HG02870 (cell line): ENCODE data around the gene CTPS2.

Experiments used
- ATAC-seq: cut with Tn5 transposase; IDR thresholded peaks from one replicate; pipeline ENCODE4 v1.9.1; 2021; ENCODE audit warnings: mild to moderate bottlenecking, moderate library complexity; ENCODE audit not compliant: unreplicated experiment

The CTPS2 gene

GRCh38 chrX:16714504-16714903, 2.0 kb upstream of the CTPS2 start:
- no peak for ATAC-seq

GRCh38 chrX:16711893-16712547, 449 bp downstream of the CTPS2 start:
- ATAC-seq, result peak; percentile 24

DNA sequence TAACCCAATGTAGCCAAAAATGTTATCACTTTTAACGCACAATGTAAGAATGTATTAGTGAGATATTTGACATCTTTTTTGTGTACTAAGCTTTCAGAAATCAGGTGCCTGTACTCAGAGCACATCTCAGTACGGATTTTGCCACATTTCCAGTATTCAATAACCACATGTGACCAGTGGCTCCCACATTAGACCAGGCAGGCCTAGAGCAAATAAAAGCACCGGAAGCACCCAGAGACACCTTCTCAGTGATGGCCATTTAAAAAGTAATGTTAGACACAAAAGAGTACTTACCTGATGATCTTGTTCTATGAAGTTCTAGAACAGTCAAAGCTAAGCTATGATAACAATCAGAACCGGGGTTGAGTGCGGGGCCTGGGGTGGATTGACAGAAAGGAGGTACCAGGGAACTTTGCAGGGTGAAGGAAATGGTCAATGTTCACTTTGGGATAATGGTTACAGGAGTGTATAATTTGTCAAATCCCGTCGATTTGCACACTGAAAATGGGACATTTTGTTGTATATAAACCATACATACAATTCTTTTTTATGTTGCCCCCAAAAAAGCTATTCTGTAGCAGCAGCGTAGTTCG, 1.2 kb downstream of the CTPS2 start:
- ATAC-seq, result peak; percentile 30

DNA sequence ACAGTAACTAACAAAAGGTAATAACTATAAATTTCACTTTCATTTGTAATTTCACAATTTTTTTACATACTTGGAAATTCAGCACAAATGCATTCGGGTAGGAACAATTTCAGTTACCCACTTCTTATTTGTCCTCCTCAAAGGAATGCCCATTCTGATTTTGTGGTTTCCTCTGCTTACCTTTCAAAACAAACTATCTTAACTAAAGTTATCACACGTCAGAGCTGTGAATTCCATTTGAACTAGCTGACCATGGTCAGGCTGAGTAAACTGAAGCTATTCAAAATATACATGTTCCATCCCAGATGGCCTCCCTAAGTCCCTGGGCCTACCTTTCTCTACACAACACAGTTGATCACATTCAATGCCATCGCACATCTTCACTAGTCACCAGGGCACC, 4.5 kb downstream of the CTPS2 start:
- ATAC-seq, result no peak

DNA sequence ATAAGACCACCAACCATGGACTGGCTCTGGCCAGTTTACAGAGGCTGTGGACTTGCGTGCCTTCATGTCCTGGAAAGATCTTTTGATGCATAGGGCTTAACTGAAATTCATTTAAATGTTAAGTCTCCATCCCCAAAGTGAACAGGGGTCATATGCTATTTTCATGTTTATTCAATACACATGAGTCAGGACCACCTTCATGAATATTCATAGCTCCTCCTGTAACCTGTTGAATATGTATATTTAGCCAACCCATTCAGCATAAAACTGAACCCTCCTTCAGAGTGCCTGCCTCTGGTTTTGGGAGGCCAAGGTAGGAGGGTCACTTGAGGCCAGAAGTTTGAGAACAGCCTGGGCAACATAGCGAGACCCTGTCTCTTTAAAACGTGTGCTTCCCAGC, 7.1 kb downstream of the CTPS2 start:
- peak; percentile 19 for ATAC-seq

GRCh38 chrX:16702700-16703599, 9.5 kb downstream of the CTPS2 start:
- ATAC-seq, result no peak

DNA sequence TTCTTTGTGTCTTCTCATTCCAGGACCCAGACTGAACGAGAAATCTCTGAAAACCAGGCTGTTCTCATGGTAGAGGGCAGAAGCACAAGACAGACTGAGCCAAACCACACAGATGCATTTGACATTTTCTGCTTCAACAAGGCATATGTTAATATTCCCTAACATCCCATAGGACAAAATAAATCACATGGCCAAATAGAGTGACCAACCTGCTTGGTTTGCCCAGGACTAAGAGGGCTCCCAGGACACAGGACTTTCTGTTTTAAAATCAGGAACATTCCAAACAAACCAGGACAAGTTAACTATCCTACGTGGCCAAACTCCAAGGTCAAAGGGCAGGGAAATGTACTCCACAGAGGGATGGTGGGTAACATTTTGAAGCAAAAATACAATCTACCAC, 11.7 kb downstream of the CTPS2 start:
- no peak for ATAC-seq

GRCh38 chrX:16699389-16699788, 13.1 kb downstream of the CTPS2 start:
- ATAC-seq, result no peak

GRCh38 chrX:16696956-16697355, 15.5 kb downstream of the CTPS2 start:
- no peak for ATAC-seq

GRCh38 chrX:16695079-16695676, 17.3 kb downstream of the CTPS2 start:
- peak; percentile 74 for ATAC-seq

GRCh38 chrX:16687514-16687913, 25.0 kb downstream of the CTPS2 start:
- no peak for ATAC-seq

DNA sequence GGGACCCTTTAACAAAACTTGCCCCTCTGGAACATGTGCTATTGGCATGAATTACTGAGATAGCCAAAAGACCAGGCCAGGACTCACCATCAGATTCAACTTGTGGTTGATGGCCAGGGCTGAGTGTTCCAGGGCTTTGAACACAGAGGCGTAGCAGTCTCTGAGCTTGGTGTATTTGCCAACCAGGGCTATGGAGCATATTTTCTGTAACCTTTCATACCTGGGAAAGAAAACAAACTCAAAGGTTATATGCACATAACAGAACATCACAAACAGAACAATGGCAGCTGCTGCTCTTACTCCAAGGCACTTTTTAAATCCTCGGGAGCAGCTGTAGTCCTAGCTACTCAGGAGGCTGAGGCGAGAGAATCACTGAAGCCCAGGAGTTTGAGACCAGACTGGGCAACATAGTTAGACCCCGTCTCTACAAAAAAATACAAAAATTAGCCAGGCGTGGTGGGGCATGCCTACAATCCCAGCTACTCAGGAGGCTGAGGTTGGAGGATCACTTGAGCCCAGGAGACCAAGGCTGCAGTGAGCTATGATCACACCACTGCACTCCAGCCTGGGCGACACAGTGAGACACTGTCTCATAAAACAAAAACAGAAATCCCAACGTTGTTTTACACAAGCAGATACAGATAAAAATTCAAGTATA, 29.3 kb downstream of the CTPS2 start:
- no peak for ATAC-seq

GRCh38 chrX:16678689-16679088, 33.8 kb downstream of the CTPS2 start:
- no peak for ATAC-seq

DNA sequence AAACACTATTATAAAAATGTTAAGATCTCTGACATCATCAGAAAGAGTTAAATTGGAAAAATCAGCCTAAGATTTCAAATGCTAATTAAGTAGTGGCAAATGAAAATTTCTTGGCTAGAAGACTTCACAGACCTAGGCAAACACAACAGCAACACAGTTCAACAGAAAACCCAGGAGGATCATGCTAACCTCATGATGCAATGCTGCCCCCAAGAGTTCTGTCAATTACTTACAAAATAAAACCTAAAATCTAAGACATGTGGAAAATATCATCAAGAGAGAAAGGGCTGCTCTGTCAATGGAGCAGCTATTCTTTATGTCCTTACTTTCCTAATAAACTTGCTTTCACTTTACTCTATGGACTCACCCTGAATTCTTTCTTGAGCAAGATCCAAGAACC, 41.5 kb downstream of the CTPS2 start:
- peak; percentile 44 for ATAC-seq

GRCh38 chrX:16666541-16666940, 45.9 kb downstream of the CTPS2 start:
- ATAC-seq, result no peak

DNA sequence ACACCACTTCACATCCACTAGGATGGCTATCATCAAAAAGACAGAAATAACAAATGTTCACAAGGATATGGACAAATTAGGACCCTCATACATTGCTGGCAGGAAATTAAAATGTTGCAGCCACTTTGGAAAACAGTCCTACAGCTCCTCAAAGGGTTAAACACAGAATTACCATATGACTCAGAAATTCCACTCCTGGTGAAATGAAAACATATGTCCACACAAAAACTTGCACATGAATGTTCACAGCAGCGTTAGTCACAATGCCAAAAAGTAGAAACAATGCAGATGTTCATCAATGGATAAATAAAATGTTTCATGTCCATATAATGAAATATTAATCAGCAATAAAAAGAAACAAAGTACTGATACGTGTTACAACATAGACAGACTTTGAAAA, 47.4 kb downstream of the CTPS2 start:
- no peak for ATAC-seq

GRCh38 chrX:16664626-16665025, 47.8 kb downstream of the CTPS2 start:
- no peak for ATAC-seq

GRCh38 chrX:16664074-16664473, 48.4 kb downstream of the CTPS2 start:
- ATAC-seq, result no peak

GRCh38 chrX:16662402-16662801, 50.1 kb downstream of the CTPS2 start:
- ATAC-seq, result no peak

DNA sequence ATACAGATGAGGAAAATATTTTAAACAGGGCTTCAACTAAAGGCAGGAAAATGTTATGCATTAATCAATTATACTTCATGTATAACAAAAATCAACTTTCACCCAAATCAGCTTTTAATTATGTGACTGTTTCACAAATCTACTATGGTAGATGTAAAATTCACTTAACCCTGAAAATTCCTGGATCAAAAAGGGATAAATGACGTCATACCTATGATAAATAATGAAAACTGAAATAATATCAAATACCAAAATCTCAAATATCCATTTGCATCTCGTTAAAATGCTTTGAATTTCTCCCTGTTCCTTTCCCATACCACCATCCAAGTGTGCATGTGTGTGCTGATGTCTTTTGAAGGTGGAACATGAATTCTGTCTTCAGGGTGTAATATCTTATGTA, 51.0 kb downstream of the CTPS2 start:
- no peak for ATAC-seq

GRCh38 chrX:16659321-16659720, 53.1 kb downstream of the CTPS2 start:
- ATAC-seq, result no peak
